SK-N-SH (cell line): ENCODE results near the gene NPC1L1. TPM values are rescaled to one million over a fixed set of nuclear protein-coding genes. Genes with fewer than 3 reads are reported as not detected.

Experiments
- CTCF ChIA-PET: fragments of 300-600, 350-600 bp; formaldehyde crosslinking; extraction: SDS; loops from one replicate; lab custom pipeline; 2021; lab: Yijun Ruan, JAX
- POLR2A ChIA-PET: fragments of 350-600 bp; sonication (Branson Sonifier 250); formaldehyde crosslinking; extraction: SDS; loops from one replicate; lab custom pipeline; 2020; ENCODE audit warnings: antibody characterized with exemption, inconsistent platforms; lab: Yijun Ruan, JAX
- DNase-seq: peaks from one replicate; pipeline ENCODE4 v3.0.0; 2012
- H2AFZ ChIP-seq: fragments of 200-600 bp; sonication (generic); 2 replicates; pipeline ENCODE4 v1.8.1; 2016; ENCODE audit warnings: antibody characterized with exemption, mild to moderate bottlenecking, low read depth
- H3F3A ChIP-seq: fragments of 200-600 bp; sonication (generic); replicated peaks from 2 replicates; pipeline ENCODE3; 2016; ENCODE audit warnings: antibody characterized with exemption, mild to moderate bottlenecking; ENCODE audit not compliant: insufficient read depth
- H3K27ac ChIP-seq, 2 experiments: fragments of 200-500 bp in 1 of 2; fragments of 200-600 bp in 1 of 2; sonication (Bioruptor generic) in 1 of 2; sonication (generic), shearing (Covaris generic) in 1 of 2; 2 replicates each; pipeline versions ENCODE4 v1.5.1 to v1.6.1; 2014 to 2016; ENCODE audit warnings: low read depth in 2 of 2, inconsistent platforms in 1 of 2, low read length in 1 of 2, mild to moderate bottlenecking in 1 of 2, mixed read lengths in 1 of 2
- H3K27me3 ChIP-seq: fragments of 200-600 bp; sonication (generic), shearing (Covaris generic); 2 replicates; pipeline ENCODE4 v1.6.1; 2016; ENCODE audit warnings: mixed run types; ENCODE audit not compliant: insufficient read depth
- H3K36me3 ChIP-seq, 2 experiments: fragments of 200-500 bp in 1 of 2; fragments of 200-600 bp in 1 of 2; sonication (Bioruptor generic) in 1 of 2; sonication (generic) in 1 of 2; replicated peaks in 1 of 2; 2 replicates each; pipeline versions ENCODE3 to v1.5.1; 2014 to 2016; ENCODE audit warnings: low read length in 1 of 2, mild to moderate bottlenecking in 1 of 2; ENCODE audit not compliant: insufficient read depth in 2 of 2, control insufficient read depth in 1 of 2
- H3K4me1 ChIP-seq, 2 experiments: fragments of 200-500 bp in 1 of 2; fragments of 200-600 bp in 1 of 2; sonication (Bioruptor generic) in 1 of 2; sonication (generic), shearing (Covaris generic) in 1 of 2; 2 replicates each; pipeline versions ENCODE4 v1.5.1 to v1.6.1; 2014 to 2016; ENCODE audit warnings: low read depth in 1 of 2, low read length in 1 of 2, mixed run types in 1 of 2; ENCODE audit not compliant: insufficient read depth in 2 of 2, control insufficient read depth in 1 of 2
- H3K4me2 ChIP-seq: fragments of 200-600 bp; sonication (generic), shearing (Covaris generic); 2 replicates; pipeline ENCODE4 v1.6.1; 2017; ENCODE audit warnings: mixed run types
- H3K4me3 ChIP-seq, 2 experiments: fragments of 200-500 bp in 1 of 2; fragments of 200-600 bp in 1 of 2; sonication (Bioruptor generic) in 1 of 2; sonication (generic), shearing (Covaris generic) in 1 of 2; 2 replicates each; pipeline versions ENCODE4 v1.5.1 to v1.8.1; 2014 to 2016; ENCODE audit warnings: low read depth in 2 of 2, inconsistent platforms in 1 of 2, low read length in 1 of 2, mild to moderate bottlenecking in 1 of 2, mixed read lengths in 1 of 2, moderate library complexity in 1 of 2
- H3K79me2 ChIP-seq: fragments of 200-600 bp; sonication (generic); 2 replicates; pipeline ENCODE4 v1.8.1; 2017; ENCODE audit warnings: mild to moderate bottlenecking; ENCODE audit not compliant: insufficient read depth
- H3K9ac ChIP-seq: fragments of 200-600 bp; sonication (generic); 2 replicates; pipeline ENCODE4 v1.6.1; 2017; ENCODE audit warnings: mixed run types
- H3K9me2 ChIP-seq: fragments of 200-600 bp; sonication (generic); 2 replicates; pipeline ENCODE4 v1.6.1; 2017; ENCODE audit warnings: mixed run types
- H3K9me3 ChIP-seq: fragments of 200-600 bp; sonication (generic); 2 replicates; pipeline ENCODE4 v1.6.1; 2017; ENCODE audit warnings: mixed run types, mild to moderate bottlenecking, moderate library complexity
- H4K20me1 ChIP-seq: fragments of 200-600 bp; sonication (generic); 2 replicates; pipeline ENCODE4 v1.6.1; 2017; ENCODE audit warnings: mild to moderate bottlenecking, mixed run types; ENCODE audit not compliant: insufficient read depth
- FOXM1 ChIP-seq: IDR thresholded peaks from 2 replicates; pipeline ENCODE4 v1.4.0; 2012; ENCODE audit warnings: low read depth, mild to moderate bottlenecking
- GABPA ChIP-seq: IDR thresholded peaks from 2 replicates; pipeline ENCODE4 v1.4.0; 2012; ENCODE audit warnings: low read depth, mild to moderate bottlenecking
- GATA2 ChIP-seq: sonication (generic); formaldehyde crosslinking; IDR thresholded peaks from 2 replicates; pipeline ENCODE4 v1.5.0; 2020; ENCODE audit warnings: mild to moderate bottlenecking, missing genetic modification reagents
- NFIC ChIP-seq: IDR thresholded peaks from 2 replicates; pipeline ENCODE4 v1.4.0; 2012; ENCODE audit warnings: borderline replicate concordance
- PBX3 ChIP-seq: IDR thresholded peaks from 2 replicates; pipeline ENCODE4; 2012
- RFX5 ChIP-seq: IDR thresholded peaks from 2 replicates; pipeline ENCODE4 v1.6.1; 2012; ENCODE audit warnings: mild to moderate bottlenecking, improper control_type of control experiment, low read length
- RXRA ChIP-seq: IDR thresholded peaks from 2 replicates; pipeline ENCODE4 v1.4.0; 2012; ENCODE audit warnings: low read depth, mild to moderate bottlenecking, borderline replicate concordance
- TEAD4 ChIP-seq: IDR thresholded peaks from 2 replicates; pipeline ENCODE4 v1.4.0; 2012; ENCODE audit warnings: mild to moderate bottlenecking, borderline replicate concordance; ENCODE audit not compliant: insufficient read depth
- USF1 ChIP-seq: IDR thresholded peaks from 2 replicates; pipeline ENCODE4 v1.4.0; 2012; ENCODE audit warnings: low read depth, borderline replicate concordance
- YY1 ChIP-seq: IDR thresholded peaks from 2 replicates; pipeline ENCODE4 v1.4.0; 2012; ENCODE audit warnings: low read depth, mild to moderate bottlenecking
- ZBTB33 ChIP-seq: IDR thresholded peaks from 2 replicates; pipeline ENCODE4 v1.4.0; 2012; ENCODE audit warnings: low read depth, borderline replicate concordance
- WGBS: methylation state at CpG from one replicate; pipeline ENCODE4 v1.1.6; 2017; ENCODE audit warnings: low lambda C conversion rate; 5-methylcytosine and 5-hydroxymethylcytosine counted together
- polyA plus RNA-seq, 3 experiments: library from polyadenylated mRNA; depleted of rRNA; stranded (reverse); fragments of >200 nt; gene quantifications; 2 replicates each; pipeline ENCODE4 v1.2.3, GENCODE V29; 2012
- TF ChIP-seq, protein P1 (sequence below): fragments of 200-600 bp; sonication (generic); IDR thresholded peaks from 2 replicates; pipeline ENCODE4 v1.6.1; 2017; ENCODE audit warnings: antibody characterized with exemption, mild to moderate bottlenecking, moderate library complexity

NPC1L1 gene
- polyA plus RNA-seq, 1 of the 3 experiments (the other 2 are of a cell fraction), result not detected

DNA sequence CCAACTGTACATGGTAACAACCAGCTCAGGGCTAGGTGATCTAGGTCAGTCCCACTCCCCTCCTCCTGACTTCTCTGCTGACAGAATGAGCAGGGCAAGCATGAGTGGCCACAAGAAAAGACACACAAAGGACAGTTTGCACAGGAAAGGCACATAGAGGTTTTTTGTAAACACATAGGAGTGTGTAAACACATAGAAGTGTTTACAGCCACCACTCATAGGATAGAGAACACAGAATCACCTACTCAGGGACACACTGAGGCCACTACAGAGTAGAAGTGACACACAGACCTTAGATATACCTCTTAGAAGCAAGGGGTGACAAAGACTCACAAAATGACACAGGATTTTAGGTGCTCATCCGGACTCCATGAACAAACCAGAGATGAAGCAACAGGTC lies 69.7 kb downstream of the NPC1L1 start:
- Histone ChIP-seq H4K20me1 (peaks cover 56% of the 10 kb centered on the region), H3K9ac (no peak overlapping the region), H3K36me3 (peaks cover 64 to 85% of the 10 kb centered on the region in 2 experiments), H3K79me2 (peaks cover 98% of the 10 kb centered on the region), H3K4me1 (peaks cover 24 to 33% of the 10 kb centered on the region in 2 experiments), H3F3A (peaks cover 25% of the 10 kb centered on the region), H3K9me2 (no peaks in the 10 kb centered on the region), H3K27ac (no peak overlapping the region; a peak in 1 of 4 replicates), H3K4me2 (no peak overlapping the region), H3K9me3 (no peaks in the 10 kb centered on the region), H3K27me3 (no peaks in the 10 kb centered on the region), H3K4me3 (no peak overlapping the region), H2AFZ (no peak overlapping the region)
- 88% methylated on average over 1 of the region's 1 CpG for WGBS
- TF ChIP-seq PBX3, result no peak
- TF ChIP-seq GABPA, result no peak
- TF ChIP-seq GATA2 (CRISPR knock-in tag), result no peak
- TF ChIP-seq YY1, result no peak
- ChIA-PET CTCF (interaction anchor here (0.7 to 2.0 kb wide), 5 partner anchors 18 to 230 kb away, joined by 3 to 5 read pairs (median 3); no protein-coding TSS in a partner anchor), POLR2A (no interaction called here)
- no peak for DNase-seq

GRCh38 chr7:44470628-44471245 lies 70.4 kb downstream of the NPC1L1 start:
- H3K9me2 ChIP-seq, result no peaks in the 10 kb centered on the region
- no peak for DNase-seq
- WGBS, result 86% methylated on average over 5 of the region's 5 CpGs
- TF ChIP-seq TEAD4 (no peak), YY1 (no peak), GATA2 (CRISPR knock-in tag) (no peak), RXRA (no peak), ZBTB33 (no peak), USF1 (no peak), NFIC (no peak), FOXM1 (no peak), RFX5 (no peak)
- TF ChIP-seq, protein P1, sequence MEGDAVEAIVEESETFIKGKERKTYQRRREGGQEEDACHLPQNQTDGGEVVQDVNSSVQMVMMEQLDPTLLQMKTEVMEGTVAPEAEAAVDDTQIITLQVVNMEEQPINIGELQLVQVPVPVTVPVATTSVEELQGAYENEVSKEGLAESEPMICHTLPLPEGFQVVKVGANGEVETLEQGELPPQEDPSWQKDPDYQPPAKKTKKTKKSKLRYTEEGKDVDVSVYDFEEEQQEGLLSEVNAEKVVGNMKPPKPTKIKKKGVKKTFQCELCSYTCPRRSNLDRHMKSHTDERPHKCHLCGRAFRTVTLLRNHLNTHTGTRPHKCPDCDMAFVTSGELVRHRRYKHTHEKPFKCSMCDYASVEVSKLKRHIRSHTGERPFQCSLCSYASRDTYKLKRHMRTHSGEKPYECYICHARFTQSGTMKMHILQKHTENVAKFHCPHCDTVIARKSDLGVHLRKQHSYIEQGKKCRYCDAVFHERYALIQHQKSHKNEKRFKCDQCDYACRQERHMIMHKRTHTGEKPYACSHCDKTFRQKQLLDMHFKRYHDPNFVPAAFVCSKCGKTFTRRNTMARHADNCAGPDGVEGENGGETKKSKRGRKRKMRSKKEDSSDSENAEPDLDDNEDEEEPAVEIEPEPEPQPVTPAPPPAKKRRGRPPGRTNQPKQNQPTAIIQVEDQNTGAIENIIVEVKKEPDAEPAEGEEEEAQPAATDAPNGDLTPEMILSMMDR, result no peak
- peaks cover 32% of the 10 kb centered on the region for H3F3A ChIP-seq
- H3K9me3 ChIP-seq, result no peaks in the 10 kb centered on the region
- ChIA-PET CTCF (interaction anchor here (1.1 to 2.5 kb wide), 6 partner anchors 17 to 230 kb away, joined by 3 to 17 read pairs (median 4); no protein-coding TSS in a partner anchor), POLR2A (interaction anchor here (0.9 kb wide), 1 partner anchor 20 kb away, joined by 4 read pairs; the partner anchor contains the start of gene NUDCD3)
- H2AFZ ChIP-seq, result no peak overlapping the region
- H3K79me2 ChIP-seq, result peaks cover 98% of the 10 kb centered on the region
- H3K36me3 ChIP-seq, result peaks cover 62 to 85% of the 10 kb centered on the region in 2 experiments
- H3K27ac ChIP-seq, result peak overlapping the region in 1 of 2 experiments; percentile 45; a peak in 2 of 4 replicates
- no peak overlapping the region for H3K4me2 ChIP-seq
- H3K27me3 ChIP-seq, result no peaks in the 10 kb centered on the region
- H3K9ac ChIP-seq, result no peak overlapping the region
- peaks cover 24 to 40% of the 10 kb centered on the region in 2 experiments for H3K4me1 ChIP-seq
- no peak overlapping the region for H3K4me3 ChIP-seq
- peaks cover 50% of the 10 kb centered on the region for H4K20me1 ChIP-seq
